Activated naive CD8-positive, alpha-beta T cell treated with anti-CD3 and anti-CD28 coated beads, Interleukin-2, amount 50 U/mL, for 24 hours (primary cell): Measurements from ENCODE around the gene SENP3.

Source experiments
- ATAC-seq: fragments of 150-1000 bp; cut with Tn5 transposase; one replicate; pipeline ENCODE4 v1.10.0; 2021
- DNase-seq: peaks from one replicate; pipeline ENCODE4 v3.0.0; 2021
- H3K27ac Mint-ChIP-seq: one replicate; pipeline ENCODE4 v1.8.0; 2021; ENCODE audit warnings: mild to moderate bottlenecking, mixed read lengths
- H3K27me3 Mint-ChIP-seq: one replicate; pipeline ENCODE4 v1.8.0; 2021; ENCODE audit warnings: mixed read lengths
- H3K36me3 Mint-ChIP-seq: one replicate; pipeline ENCODE4 v1.8.0; 2021; ENCODE audit warnings: low read depth, mixed read lengths
- H3K4me1 Mint-ChIP-seq: one replicate; pipeline ENCODE4 v1.8.0; 2021; ENCODE audit warnings: mixed read lengths
- H3K4me3 Mint-ChIP-seq: one replicate; pipeline ENCODE4 v1.8.0; 2021; ENCODE audit warnings: mild to moderate bottlenecking, moderate library complexity, mixed read lengths
- H3K9me3 Mint-ChIP-seq: one replicate; pipeline ENCODE4 v1.8.0; 2021; ENCODE audit warnings: mixed read lengths

Gene SENP3

DNA sequence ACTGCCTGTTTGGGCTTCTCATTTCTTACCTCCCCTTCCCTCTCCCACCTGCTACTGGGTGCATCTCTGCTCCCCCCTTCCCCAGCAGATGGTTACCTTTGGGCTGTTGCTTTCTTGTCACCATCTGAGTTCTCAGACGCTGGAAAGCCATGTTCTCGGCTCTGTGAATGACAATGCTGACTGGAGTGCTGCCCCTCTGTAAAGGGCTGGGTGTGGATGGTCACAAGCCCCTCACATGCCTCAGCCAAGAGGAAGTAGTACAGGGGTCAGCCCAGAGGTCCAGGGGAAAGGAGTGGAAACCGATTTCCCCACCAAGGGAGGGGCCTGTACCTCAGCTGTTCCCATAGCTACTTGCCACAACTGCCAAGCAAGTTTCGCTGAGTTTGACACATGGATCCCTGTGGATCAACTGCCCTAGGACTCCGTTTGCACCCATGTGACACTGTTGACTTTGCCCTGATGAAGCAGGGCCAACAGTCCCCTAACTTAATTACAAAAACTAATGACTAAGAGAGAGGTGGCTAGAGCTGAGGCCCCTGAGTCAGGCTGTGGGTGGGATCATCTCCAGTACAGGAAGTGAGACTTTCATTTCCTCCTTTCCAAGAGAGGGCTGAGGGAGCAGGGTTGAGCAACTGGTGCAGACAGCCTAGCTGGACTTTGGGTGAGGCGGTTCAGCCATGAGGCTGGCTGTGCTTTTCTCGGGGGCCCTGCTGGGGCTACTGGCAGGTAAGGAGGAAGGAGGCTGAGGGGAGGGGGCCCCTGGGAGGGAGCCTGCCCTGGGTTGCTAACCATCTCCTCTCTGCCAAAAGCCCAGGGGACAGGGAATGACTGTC is 17.5 kb downstream of the SENP3 start, which contains the start of gene CD68:
TSS of gene CD68 (plus strand) at position 638 of the 833 bp plus-strand sequence. CDS start at position 678, 40 bp downstream.
- H3K27ac Mint-ChIP-seq: peak within 1 kb of the TSS; percentile 100
- ATAC-seq: peak; percentile 76
- peak; percentile 78 for DNase-seq
- H3K4me3 Mint-ChIP-seq: peak within 1 kb of the TSS; percentile 91
- peaks cover 63% of the 10 kb centered on the region for H3K36me3 Mint-ChIP-seq
- H3K27me3 Mint-ChIP-seq: no peaks in the 10 kb centered on the region
- peaks cover 91% of the 10 kb centered on the region for H3K4me1 Mint-ChIP-seq
- H3K9me3 Mint-ChIP-seq: no peaks in the 10 kb centered on the region

DNA sequence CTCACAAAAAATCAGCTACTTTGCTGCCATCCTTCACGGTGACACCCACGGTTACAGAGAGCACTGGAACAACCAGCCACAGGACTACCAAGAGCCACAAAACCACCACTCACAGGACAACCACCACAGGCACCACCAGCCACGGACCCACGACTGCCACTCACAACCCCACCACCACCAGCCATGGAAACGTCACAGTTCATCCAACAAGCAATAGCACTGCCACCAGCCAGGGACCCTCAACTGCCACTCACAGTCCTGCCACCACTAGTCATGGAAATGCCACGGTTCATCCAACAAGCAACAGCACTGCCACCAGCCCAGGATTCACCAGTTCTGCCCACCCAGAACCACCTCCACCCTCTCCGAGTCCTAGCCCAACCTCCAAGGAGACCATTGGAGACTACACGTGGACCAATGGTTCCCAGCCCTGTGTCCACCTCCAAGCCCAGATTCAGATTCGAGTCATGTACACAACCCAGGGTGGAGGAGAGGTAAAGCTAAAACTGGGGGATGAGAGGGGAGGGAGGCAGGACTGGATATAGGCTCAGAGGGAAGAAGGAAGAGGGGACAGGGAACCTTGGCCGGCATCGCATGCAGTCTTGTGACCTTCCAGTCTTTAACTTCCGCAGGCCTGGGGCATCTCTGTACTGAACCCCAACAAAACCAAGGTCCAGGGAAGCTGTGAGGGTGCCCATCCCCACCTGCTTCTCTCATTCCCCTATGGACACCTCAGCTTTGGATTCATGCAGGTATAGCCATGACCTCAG is 18.3 kb downstream of the SENP3 start:
- peak overlapping the region; percentile 69 for H3K4me3 Mint-ChIP-seq
- H3K36me3 Mint-ChIP-seq: peaks cover 60% of the 10 kb centered on the region
- peak overlapping the region; percentile 100 for H3K27ac Mint-ChIP-seq
- ATAC-seq (no peak), DNase-seq (no peak)
- H3K4me1 Mint-ChIP-seq: peaks cover 91% of the 10 kb centered on the region
- no peaks in the 10 kb centered on the region for H3K27me3 Mint-ChIP-seq
- no peaks in the 10 kb centered on the region for H3K9me3 Mint-ChIP-seq

DNA sequence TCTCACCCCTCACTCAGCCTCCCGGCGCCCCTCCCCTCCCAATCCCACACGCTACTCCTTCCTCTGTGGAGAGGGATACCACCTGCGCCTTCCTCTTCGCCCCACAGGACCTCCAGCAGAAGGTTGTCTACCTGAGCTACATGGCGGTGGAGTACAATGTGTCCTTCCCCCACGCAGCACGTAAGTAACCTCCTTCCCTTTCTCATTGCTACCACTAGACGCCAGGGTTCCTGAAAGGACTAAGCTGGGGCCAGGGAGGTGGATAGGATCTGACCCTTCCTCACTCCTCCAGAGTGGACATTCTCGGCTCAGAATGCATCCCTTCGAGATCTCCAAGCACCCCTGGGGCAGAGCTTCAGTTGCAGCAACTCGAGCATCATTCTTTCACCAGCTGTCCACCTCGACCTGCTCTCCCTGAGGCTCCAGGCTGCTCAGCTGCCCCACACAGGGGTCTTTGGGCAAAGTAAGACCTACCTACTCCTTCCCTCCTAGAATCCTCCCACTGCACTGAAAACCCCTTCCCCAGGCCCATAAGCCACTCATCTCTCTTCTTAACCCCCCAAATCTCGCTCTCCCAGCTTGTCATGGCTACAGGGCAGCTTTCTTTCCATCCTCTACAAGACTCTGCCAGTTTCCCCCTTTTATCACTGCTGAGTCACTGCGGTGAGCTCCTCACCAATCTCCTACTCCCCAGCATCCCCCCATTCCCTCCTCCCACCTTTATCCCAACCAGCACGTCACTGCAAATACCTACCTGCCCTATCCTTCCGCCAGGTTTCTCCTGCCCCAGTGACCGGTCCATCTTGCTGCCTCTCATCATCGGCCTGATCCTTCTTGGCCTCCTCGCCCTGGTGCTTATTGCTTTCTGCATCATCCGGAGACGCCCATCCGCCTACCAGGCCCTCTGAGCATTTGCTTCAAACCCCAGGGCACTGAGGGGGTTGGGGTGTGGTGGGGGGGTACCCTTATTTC is 19.2 kb downstream of the SENP3 start:
- Mint-ChIP-seq H3K36me3 (peaks cover 56% of the 10 kb centered on the region), H3K4me3 (peak overlapping the region; percentile 27), H3K27ac (peak overlapping the region; percentile 100), H3K9me3 (no peaks in the 10 kb centered on the region), H3K4me1 (peaks cover 89% of the 10 kb centered on the region), H3K27me3 (no peaks in the 10 kb centered on the region)
- ATAC-seq (no peak), DNase-seq (no peak)

DNA sequence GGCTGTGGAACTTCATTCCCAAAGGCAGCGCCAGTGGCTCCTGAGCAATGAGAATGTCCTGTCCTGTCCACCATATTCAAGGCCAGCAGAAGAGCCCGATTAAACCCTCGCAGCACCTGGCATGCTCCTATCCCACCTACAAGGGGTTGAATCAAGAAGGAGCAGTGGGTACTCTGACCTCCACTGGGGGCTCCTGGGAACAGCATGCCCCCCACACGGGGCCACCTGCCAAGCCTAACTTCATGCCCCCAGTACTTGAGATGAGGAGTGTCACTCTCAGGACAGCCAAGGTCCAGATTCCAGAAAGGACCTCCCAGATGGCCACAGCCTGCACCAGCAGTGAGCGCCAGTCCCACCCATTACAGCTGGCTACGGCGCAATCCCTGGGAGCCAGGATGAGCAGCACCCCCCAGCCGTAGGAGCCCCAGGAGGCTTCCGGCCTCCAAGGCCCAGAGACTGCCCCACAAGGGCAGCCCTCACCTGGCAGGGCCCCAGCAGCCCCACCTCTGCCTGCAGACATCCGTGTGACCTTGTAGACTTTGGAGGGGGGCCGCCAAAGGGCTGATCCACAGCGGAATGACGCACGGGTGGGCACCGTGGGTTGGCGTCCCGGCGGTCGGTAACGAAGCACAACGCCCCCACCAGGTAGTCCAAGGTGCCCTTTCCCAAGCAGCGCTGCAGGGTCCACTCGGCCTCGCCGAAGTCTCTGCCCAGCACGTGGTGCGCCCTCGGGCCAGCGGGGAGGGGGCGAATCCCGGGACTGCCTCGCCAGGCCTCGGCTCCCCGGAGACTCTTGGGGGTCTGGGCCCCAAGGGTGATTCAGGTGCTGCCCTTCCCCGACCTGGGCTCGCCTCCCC is 20.9 kb downstream of the SENP3 start:
- no peaks in the 10 kb centered on the region for H3K9me3 Mint-ChIP-seq
- H3K36me3 Mint-ChIP-seq: peaks cover 39% of the 10 kb centered on the region
- H3K4me3 Mint-ChIP-seq: peak overlapping the region; percentile 96
- H3K4me1 Mint-ChIP-seq: peaks cover 77% of the 10 kb centered on the region
- H3K27me3 Mint-ChIP-seq: no peaks in the 10 kb centered on the region
- no peak for ATAC-seq
- peak overlapping the region; percentile 100 for H3K27ac Mint-ChIP-seq
- DNase-seq: no peak

DNA sequence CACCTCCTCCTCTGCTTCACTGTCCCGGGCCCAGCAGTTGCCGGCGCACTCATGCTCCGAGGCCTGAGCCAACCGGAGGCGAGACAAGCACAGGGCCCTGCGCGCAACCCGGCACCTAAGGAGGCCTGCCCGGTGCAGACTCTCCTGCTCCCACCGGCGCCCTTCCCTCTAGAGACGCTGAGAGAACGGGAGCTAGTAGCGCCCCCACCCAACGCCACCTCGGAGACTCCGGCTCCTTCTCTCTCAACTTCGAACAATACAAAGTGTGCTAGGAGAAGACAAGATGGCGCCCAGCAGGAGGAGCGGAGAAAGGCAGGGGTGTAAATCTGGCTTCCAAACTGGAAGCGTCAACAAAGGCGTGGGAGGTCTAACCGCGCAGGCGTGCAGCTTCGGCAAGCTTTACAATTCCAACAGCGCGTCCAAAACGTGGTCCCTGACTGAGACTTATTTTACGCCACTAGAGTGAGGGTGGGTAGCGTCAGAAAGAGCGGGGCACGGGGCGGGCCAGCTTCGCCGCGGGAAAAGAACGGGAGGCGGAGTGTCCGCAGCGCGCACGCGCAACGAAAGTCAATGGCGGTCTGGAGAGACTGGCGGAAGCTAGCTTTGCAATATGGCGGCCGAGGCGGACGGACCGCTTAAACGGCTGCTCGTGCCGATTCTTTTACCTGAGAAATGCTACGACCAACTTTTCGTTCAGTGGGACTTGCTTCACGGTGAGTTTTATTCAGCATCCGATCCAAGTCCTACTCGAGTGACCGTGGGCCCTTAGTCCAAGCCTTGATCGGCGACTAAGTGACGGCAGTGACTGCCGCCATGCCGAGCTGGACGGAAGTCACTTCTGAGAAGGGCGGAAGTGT is 21.8 kb downstream of the SENP3 start, which contains the start of gene MPDU1:
TSS of gene MPDU1 (plus strand) at position 600 of the 857 bp plus-strand sequence. CDS start at position 611, 11 bp downstream.
- H3K36me3 Mint-ChIP-seq: peaks cover 31% of the 10 kb centered on the region
- no peaks in the 10 kb centered on the region for H3K9me3 Mint-ChIP-seq
- no peaks in the 10 kb centered on the region for H3K27me3 Mint-ChIP-seq
- peak within 1 kb of the TSS; percentile 100 for H3K27ac Mint-ChIP-seq
- peaks cover 69% of the 10 kb centered on the region for H3K4me1 Mint-ChIP-seq
- ATAC-seq: peak; percentile 59
- peak within 1 kb of the TSS; percentile 96 for H3K4me3 Mint-ChIP-seq
- peak; percentile 96 for DNase-seq

DNA sequence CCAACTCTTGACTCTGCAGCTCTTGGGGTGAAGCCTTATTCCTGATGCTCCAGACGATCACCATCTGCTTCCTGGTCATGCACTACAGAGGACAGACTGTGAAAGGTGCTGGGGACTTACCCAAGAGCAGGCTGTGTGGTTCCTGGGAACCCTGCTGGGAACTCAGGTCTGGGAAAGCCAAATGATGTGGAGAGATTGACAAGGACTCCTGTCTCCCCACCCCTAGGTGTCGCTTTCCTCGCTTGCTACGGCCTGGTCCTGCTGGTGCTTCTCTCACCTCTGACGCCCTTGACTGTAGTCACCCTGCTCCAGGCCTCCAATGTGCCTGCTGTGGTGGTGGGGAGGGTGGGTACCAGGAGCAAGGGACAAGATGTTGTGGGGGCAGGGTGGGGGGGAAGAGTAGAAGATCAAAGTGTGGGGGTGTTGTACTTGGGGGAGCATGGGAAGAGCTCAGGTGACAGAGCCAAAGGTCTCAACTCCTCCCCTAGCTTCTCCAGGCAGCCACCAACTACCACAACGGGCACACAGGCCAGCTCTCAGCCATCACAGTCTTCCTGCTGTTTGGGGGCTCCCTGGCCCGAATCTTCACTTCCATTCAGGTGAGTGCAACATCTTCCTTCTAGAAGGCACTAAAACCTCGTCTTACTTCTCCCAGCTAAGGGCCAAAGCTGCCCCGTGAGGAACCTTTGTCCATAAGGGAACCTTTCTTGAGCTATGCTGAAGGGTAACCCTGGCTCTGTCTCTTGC is 25.1 kb downstream of the SENP3 start:
- peaks cover 23% of the 10 kb centered on the region for H3K36me3 Mint-ChIP-seq
- peaks cover 37% of the 10 kb centered on the region for H3K4me1 Mint-ChIP-seq
- DNase-seq (no peak), ATAC-seq (no peak)
- peak overlapping the region; percentile 18 for H3K27ac Mint-ChIP-seq
- H3K9me3 Mint-ChIP-seq: no peaks in the 10 kb centered on the region
- no peak overlapping the region for H3K4me3 Mint-ChIP-seq
- H3K27me3 Mint-ChIP-seq: no peaks in the 10 kb centered on the region

DNA sequence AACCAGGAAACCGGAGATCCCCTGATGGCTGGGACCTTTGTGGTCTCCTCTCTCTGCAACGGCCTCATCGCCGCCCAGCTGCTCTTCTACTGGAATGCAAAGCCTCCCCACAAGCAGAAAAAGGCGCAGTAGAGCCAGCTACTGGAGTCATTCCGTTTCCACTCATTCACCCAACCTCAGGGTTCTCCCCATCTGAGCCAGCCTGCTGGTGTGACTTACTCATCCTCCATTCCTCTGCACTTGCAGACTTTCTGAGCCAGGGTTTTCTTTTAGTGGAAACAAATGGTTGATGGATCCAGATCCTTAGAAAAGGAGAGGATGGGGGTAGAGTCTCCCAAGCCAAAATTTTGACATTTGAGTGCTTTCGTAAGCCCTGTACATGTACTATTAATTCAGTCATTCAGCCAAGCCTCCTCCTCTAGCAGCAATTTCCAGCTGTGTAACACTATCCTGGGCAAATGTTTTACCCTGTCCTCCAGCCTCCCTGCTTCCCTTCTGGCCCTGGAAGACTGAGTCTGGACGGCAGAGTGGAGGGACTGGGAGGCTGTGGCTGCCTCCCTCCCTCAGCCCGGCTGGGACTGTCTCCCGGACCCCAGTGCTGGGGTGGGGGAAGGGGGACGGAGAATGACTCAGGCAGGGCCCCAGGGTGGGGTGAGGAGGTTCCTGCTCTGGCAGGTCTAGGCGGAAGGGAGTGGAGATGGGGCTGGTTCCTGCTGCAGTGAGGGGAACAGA is 25.9 kb downstream of the SENP3 start:
- Mint-ChIP-seq H3K36me3 (peaks cover 22% of the 10 kb centered on the region), H3K4me1 (peaks cover 30% of the 10 kb centered on the region), H3K27me3 (no peaks in the 10 kb centered on the region), H3K4me3 (no peak overlapping the region), H3K9me3 (no peaks in the 10 kb centered on the region), H3K27ac (no peak overlapping the region)
- DNase-seq (no peak), ATAC-seq (no peak)

DNA sequence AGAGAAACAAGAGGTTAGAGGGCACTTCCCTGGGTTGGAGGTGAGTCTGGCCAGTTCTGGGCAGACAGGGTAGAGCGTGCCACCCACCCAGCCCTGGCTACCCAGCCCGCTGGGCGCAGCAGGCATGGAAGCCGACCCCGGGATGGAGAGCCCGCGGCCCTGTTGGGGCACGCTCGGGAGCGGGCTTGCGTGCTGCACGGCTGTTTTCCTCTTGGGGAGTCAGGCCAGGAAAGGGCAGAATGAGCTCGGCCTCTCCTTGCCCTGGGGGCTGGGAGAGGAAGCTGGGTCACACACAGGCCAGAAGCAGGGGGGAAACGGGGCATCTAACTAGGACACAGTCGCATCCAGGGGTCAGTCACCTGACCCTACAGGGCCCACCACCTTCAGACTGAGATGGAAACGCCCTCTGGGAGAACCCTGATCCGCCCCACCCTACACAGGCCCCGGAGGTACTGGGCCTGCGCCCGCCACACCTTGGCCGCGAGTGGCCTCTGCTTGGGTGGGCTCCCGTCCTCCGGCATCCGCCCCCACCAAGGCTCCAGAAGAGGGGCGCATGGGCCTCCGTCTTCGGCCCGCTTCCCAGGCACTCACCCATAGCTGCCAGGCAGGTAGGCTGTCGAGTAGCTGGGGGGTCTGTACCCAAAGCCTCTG is 27.0 kb downstream of the SENP3 start:
- Mint-ChIP-seq H3K27ac (no peak overlapping the region), H3K36me3 (peaks cover 29% of the 10 kb centered on the region), H3K4me1 (peaks cover 24% of the 10 kb centered on the region), H3K27me3 (no peaks in the 10 kb centered on the region), H3K4me3 (no peak overlapping the region), H3K9me3 (no peaks in the 10 kb centered on the region)
- ATAC-seq (no peak), DNase-seq (no peak)

DNA sequence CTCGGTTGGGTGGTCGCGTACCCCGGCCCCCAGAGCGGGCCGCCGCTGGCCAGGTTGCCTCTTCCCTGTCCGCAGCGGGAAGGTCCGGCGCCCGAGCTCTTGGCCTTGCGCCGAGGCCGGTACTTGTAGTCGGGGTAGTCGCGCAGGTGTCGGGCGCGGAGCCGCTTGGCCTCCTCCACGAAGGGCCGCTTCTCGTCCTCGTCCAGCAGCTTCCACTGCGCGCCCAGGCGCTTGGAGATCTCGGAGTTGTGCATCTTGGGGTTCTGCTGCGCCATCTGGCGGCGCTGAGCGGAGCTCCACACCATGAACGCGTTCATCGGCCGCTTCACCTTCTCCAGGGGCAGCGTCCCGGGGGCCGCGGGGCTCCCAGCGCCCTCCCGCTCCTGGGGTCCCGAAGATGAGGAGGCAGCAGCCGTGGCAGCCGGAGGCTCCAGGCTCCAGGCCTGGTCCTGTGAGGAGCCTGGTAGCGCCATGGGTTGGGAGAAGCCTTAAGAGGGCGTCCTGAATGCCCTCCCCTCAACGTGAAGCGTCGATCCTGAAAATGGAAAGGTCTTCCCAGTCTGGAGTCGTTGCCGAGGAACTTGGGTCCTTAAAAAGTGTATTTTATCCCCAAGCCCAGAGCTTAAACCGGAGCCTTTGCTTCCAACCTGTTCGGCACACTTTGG is 27.6 kb downstream of the SENP3 start:
- Mint-ChIP-seq H3K27ac (no peak overlapping the region), H3K4me1 (peaks cover 19% of the 10 kb centered on the region), H3K4me3 (no peak overlapping the region), H3K36me3 (peaks cover 32% of the 10 kb centered on the region), H3K9me3 (no peaks in the 10 kb centered on the region), H3K27me3 (no peaks in the 10 kb centered on the region)
- DNase-seq: peak; percentile 67
- peak; percentile 70 for ATAC-seq

DNA sequence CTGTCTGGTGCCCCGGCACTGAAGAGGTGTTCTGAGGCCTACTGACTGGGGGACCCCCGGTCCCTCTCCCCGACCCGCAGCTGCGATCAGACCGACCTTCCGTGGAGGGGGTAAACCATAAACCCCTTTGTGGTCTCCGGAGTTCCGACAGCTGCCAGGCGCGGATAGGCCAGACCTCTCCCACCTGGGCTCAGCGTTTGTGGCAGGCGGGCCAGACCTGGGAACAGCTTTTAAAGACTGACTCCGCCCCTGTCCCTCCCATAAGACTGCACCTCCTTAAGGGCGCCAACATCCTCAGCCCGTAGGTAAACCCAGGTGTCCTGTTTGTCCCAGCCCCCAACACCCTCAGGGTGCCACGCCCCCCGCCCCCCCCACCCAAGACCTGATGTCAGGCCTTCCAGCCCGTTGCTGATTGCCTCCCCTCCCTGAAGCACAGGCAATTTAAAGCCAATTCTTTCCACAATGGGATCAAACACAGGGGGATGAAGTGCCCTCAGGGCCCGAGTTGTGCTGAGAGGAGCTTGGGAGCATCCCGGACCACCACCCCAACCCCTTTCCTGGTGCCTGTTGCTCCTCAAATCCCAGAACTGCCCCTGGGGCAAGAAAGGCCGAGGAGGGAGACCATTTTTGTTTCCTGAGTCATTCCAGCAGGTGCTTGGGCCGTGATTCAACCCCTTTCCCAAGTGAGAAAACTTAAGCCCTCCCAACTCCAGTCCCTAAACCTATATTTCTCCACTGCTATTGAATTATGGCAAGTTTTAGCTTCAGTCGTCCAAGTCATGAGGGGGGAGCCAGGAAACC is 28.4 kb downstream of the SENP3 start, which contains the start of gene SOX15:
TSS of gene SOX15 (minus strand) at position 204 of the 801 bp plus-strand sequence. CDS start 418 bp downstream, outside the sequence.
- H3K27me3 Mint-ChIP-seq: no peaks in the 10 kb centered on the region
- no peak within 1 kb of the TSS for H3K27ac Mint-ChIP-seq
- DNase-seq: no peak
- no peaks in the 10 kb centered on the region for H3K9me3 Mint-ChIP-seq
- H3K4me1 Mint-ChIP-seq: peaks cover 11% of the 10 kb centered on the region
- ATAC-seq: no peak
- peaks cover 31% of the 10 kb centered on the region for H3K36me3 Mint-ChIP-seq
- no peak within 1 kb of the TSS for H3K4me3 Mint-ChIP-seq
